ENCODE measurements around the gene COL6A1. TPM values are rescaled to one million over a fixed set of nuclear protein-coding genes. Genes with fewer than 3 reads are reported as not detected.

Gene COL6A1
- total and polyA plus RNA-seq, 4 donors: 16.9 to 82.0 (median 35.7) TPM

DNA sequence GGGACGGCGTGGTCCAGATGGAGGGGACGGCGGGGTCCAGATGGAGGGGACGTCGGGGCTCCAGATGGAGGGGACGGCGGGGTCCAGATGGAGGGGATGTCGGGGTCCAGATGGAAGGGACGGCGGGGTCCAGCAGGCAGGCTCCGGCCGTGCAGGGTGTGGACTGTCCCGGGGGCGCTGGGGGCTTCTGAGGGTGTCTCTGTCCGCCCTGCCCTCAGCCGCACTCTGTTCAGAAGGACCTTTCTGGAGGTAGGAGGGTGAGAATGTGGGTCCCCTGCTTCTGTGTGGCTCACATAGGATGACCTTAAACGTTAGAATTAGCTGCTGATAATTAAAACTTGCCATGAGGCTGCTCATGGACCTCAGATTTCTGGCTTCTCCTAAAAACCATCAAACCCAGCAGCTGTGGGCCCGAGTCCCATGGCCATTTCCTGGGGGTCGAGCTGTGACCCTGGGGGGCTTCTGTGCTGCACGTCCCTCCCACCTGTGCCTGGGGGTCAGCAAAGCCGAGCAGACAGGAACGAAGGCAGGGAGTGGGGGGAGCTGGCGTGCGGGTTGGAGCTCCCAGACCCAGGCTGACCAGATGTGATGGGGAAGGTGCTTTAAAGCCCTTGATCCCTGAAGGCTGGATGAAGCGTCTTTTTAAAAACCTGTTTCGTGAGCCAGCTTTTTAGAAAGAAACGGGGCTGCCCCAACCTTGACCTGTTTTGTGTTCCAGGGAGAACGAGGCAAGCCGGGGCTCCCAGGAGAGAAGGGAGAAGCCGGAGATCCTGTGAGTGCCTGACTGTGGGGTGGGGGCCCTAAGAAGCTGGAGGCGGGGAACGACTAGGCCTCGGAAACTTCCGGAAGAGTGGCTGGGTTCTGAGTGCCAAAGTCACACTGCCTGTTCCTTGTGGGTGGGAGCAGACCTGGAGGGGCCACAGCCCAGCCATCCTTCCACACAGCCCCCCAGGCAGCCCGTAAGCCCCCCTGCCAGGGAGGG, 7.1 kb downstream of the COL6A1 start:
- Histone ChIP-seq H3K9me3 (ENCODE audit: control insufficient read depth in 4 of 4, low read length in 3 of 4) (no peaks in the 10 kb centered on the region), H3K27ac (ENCODE audit: low read depth in 1 of 2, low read length in 2 of 2) (no peak overlapping the region), H3K4me1 (ENCODE audit: control insufficient read depth in 4 of 4, insufficient read depth in 4 of 4, low read length in 3 of 4) (no peaks in the 10 kb centered on the region), H3K36me3 (ENCODE audit: control insufficient read depth in 4 of 4, insufficient read depth in 3 of 4, low read depth in 1 of 4, low read length in 3 of 4) (peaks cover 2 to 12% (median 8%) of the 10 kb centered on the region in 4 donors), H3K27me3 (ENCODE audit: control insufficient read depth in 4 of 4, insufficient read depth in 4 of 4, low read length in 3 of 4) (no peaks in the 10 kb centered on the region), H3K9ac (ENCODE audit: low read depth in 1 of 2, low read length in 2 of 2) (no peak overlapping the region), H3K4me3 (ENCODE audit: low read depth in 1 of 3, low read length in 3 of 3) (no peak overlapping the region)
- DNase-seq (ENCODE audit: low spot score): no peak
- TF ChIP-seq RXRA (IDR thresholded peaks at IDR 0.05) (no peak), FOXA2 (IDR thresholded peaks at IDR 0.05) (no peak), TAF1 (conservative IDR thresholded peaks at IDR 0.05) (no peak), GABPA (IDR thresholded peaks at IDR 0.05 in 1 of 2, conservative IDR thresholded peaks at IDR 0.05 in 1 of 2) (no peak), JUND (IDR thresholded peaks at IDR 0.05) (no peak)
- TF ChIP-seq, protein P1, sequence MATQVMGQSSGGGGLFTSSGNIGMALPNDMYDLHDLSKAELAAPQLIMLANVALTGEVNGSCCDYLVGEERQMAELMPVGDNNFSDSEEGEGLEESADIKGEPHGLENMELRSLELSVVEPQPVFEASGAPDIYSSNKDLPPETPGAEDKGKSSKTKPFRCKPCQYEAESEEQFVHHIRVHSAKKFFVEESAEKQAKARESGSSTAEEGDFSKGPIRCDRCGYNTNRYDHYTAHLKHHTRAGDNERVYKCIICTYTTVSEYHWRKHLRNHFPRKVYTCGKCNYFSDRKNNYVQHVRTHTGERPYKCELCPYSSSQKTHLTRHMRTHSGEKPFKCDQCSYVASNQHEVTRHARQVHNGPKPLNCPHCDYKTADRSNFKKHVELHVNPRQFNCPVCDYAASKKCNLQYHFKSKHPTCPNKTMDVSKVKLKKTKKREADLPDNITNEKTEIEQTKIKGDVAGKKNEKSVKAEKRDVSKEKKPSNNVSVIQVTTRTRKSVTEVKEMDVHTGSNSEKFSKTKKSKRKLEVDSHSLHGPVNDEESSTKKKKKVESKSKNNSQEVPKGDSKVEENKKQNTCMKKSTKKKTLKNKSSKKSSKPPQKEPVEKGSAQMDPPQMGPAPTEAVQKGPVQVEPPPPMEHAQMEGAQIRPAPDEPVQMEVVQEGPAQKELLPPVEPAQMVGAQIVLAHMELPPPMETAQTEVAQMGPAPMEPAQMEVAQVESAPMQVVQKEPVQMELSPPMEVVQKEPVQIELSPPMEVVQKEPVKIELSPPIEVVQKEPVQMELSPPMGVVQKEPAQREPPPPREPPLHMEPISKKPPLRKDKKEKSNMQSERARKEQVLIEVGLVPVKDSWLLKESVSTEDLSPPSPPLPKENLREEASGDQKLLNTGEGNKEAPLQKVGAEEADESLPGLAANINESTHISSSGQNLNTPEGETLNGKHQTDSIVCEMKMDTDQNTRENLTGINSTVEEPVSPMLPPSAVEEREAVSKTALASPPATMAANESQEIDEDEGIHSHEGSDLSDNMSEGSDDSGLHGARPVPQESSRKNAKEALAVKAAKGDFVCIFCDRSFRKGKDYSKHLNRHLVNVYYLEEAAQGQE (IDR thresholded peaks at IDR 0.05): no peak
- TF ChIP-seq, protein P2, sequence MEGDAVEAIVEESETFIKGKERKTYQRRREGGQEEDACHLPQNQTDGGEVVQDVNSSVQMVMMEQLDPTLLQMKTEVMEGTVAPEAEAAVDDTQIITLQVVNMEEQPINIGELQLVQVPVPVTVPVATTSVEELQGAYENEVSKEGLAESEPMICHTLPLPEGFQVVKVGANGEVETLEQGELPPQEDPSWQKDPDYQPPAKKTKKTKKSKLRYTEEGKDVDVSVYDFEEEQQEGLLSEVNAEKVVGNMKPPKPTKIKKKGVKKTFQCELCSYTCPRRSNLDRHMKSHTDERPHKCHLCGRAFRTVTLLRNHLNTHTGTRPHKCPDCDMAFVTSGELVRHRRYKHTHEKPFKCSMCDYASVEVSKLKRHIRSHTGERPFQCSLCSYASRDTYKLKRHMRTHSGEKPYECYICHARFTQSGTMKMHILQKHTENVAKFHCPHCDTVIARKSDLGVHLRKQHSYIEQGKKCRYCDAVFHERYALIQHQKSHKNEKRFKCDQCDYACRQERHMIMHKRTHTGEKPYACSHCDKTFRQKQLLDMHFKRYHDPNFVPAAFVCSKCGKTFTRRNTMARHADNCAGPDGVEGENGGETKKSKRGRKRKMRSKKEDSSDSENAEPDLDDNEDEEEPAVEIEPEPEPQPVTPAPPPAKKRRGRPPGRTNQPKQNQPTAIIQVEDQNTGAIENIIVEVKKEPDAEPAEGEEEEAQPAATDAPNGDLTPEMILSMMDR (IDR thresholded peaks at IDR 0.05; ENCODE audit: low read depth, low read length, missing input control): no peak
- 83% methylated on average over 36 of the region's 36 CpGs for WGBS

DNA sequence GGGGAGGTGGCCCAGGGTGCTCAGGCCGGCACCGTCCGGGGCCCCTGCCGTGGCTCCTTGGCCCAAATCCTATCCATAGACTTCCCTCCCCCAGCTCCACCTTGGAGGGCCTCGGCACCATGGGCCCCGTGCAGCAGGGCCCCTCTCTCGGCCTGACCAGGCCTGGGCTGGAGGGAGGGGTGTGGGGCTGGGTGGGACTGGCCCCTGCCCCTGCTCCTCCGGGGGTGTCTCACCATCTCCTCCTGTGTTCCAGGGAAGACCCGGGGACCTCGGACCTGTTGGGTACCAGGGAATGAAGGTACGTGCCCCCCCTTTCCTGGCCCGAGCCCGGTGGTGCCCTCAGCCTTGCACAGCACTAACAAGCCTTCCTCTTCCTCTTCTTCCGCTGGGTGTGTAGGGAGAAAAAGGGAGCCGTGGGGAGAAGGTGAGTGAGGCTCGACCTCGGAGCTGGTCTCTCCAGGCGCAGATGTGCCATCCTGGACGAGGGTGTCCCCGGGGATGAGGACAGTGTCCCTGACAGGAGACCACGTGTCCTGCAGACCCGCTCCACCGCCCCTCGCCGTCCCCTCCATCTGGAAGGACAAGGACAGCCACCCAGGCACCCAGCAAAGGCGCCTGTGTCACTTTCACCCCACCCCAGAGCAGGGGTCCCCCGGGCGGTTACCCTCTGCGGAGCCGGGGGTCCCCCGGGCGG, 7.9 kb downstream of the COL6A1 start:
- Histone ChIP-seq H3K36me3 (ENCODE audit: control insufficient read depth in 4 of 4, insufficient read depth in 3 of 4, low read depth in 1 of 4, low read length in 3 of 4) (peaks cover 0 to 12% (median 7%) of the 10 kb centered on the region in 4 donors), H3K9me3 (ENCODE audit: control insufficient read depth in 4 of 4, low read length in 3 of 4) (no peaks in the 10 kb centered on the region), H3K4me3 (ENCODE audit: low read depth in 1 of 3, low read length in 3 of 3) (no peak overlapping the region), H3K9ac (ENCODE audit: low read depth in 1 of 2, low read length in 2 of 2) (no peak overlapping the region), H3K27me3 (ENCODE audit: control insufficient read depth in 4 of 4, insufficient read depth in 4 of 4, low read length in 3 of 4) (no peaks in the 10 kb centered on the region), H3K4me1 (ENCODE audit: control insufficient read depth in 4 of 4, insufficient read depth in 4 of 4, low read length in 3 of 4) (no peaks in the 10 kb centered on the region), H3K27ac (ENCODE audit: low read depth in 1 of 2, low read length in 2 of 2) (no peak overlapping the region)
- DNase-seq (ENCODE audit: low spot score): no peak
- WGBS: 92% methylated on average over 32 of the region's 32 CpGs
- no peak for TF ChIP-seq FOXA2 (IDR thresholded peaks at IDR 0.05)
- no peak for TF ChIP-seq EGR1 (IDR thresholded peaks at IDR 0.05; ENCODE audit: low read depth in 2 of 2)
- no peak for TF ChIP-seq YY1 (IDR thresholded peaks at IDR 0.05)
- TF ChIP-seq SP1 (IDR thresholded peaks at IDR 0.05): no peak
- no peak for TF ChIP-seq GABPA (IDR thresholded peaks at IDR 0.05 in 1 of 2, conservative IDR thresholded peaks at IDR 0.05 in 1 of 2)
- TF ChIP-seq, protein P1 (IDR thresholded peaks at IDR 0.05): no peak
- no peak for TF ChIP-seq TAF1 (conservative IDR thresholded peaks at IDR 0.05)
- no peak for TF ChIP-seq HNF4A (conservative IDR thresholded peaks at IDR 0.05)
- TF ChIP-seq FOXA1 (IDR thresholded peaks at IDR 0.05): no peak
- TF ChIP-seq, protein P3, sequence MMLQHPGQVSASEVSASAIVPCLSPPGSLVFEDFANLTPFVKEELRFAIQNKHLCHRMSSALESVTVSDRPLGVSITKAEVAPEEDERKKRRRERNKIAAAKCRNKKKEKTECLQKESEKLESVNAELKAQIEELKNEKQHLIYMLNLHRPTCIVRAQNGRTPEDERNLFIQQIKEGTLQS (IDR thresholded peaks at IDR 0.05): no peak
- TF ChIP-seq, protein P2 (IDR thresholded peaks at IDR 0.05; ENCODE audit: low read depth, low read length, missing input control): no peak
- TF ChIP-seq, protein P4, sequence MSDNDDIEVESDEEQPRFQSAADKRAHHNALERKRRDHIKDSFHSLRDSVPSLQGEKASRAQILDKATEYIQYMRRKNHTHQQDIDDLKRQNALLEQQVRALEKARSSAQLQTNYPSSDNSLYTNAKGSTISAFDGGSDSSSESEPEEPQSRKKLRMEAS (IDR thresholded peaks at IDR 0.05): no peak
- TF ChIP-seq RAD21 (IDR thresholded peaks at IDR 0.05): no peak
- TF ChIP-seq RXRA (IDR thresholded peaks at IDR 0.05): no peak
- no peak for TF ChIP-seq HNF4G (IDR thresholded peaks at IDR 0.05)
- no peak for TF ChIP-seq JUND (IDR thresholded peaks at IDR 0.05)
